HL-60 (cell line): Measurements from ENCODE around the gene PRL.

Experiments
- DNase-seq, 2 experiments: peaks; one replicate each; pipeline ENCODE4 v3.0.0-alpha.2; 2010 to 2020; ENCODE audit warnings: low read depth in 1 of 2, low spot score in 1 of 2
- H3K27ac ChIP-seq: fragments of 250-450 bp; sonication (Bioruptor Pico); replicated peaks from 2 replicates; pipeline ENCODE4 v1.5.1; 2020; ENCODE audit warnings: mild to moderate bottlenecking, moderate library complexity
- H3K27me3 ChIP-seq: fragments of 250-450 bp; sonication (Bioruptor Pico); 2 replicates; pipeline ENCODE4 v1.5.1; 2021; ENCODE audit warnings: mild to moderate bottlenecking, moderate library complexity; ENCODE audit not compliant: insufficient read depth, poor library complexity, severe bottlenecking
- H3K4me3 ChIP-seq: replicated peaks from 2 replicates; pipeline ENCODE4 v1.5.1; 2011; ENCODE audit warnings: mild to moderate bottlenecking, control low read depth, low read length; ENCODE audit not compliant: insufficient read depth
- CTCF ChIP-seq: IDR thresholded peaks from one replicate; pipeline ENCODE4 v1.5.1; 2011; ENCODE audit warnings: low read length, control low read depth, inconsistent platforms; ENCODE audit not compliant: insufficient read depth
- GABPA ChIP-seq: IDR thresholded peaks from 2 replicates; pipeline ENCODE4 v1.6.1; 2012; ENCODE audit warnings: low read depth
- POLR2AphosphoS5 ChIP-seq: IDR thresholded peaks from 2 replicates; pipeline ENCODE4 v1.6.1; 2012; ENCODE audit warnings: low read depth
- REST ChIP-seq: IDR thresholded peaks from 2 replicates; pipeline ENCODE4 v1.6.1; 2012; ENCODE audit warnings: low read depth; ENCODE audit not compliant: insufficient replicate concordance
- SPI1 ChIP-seq: IDR thresholded peaks from 2 replicates; pipeline ENCODE4 v1.6.1; 2012; ENCODE audit warnings: low read depth, mild to moderate bottlenecking, borderline replicate concordance

The PRL gene

GRCh38 chr6:22279427-22279826, 17.4 kb downstream of the PRL start:
- no peak overlapping the region for H3K4me3 ChIP-seq

GRCh38 chr6:22271081-22271480, 25.8 kb downstream of the PRL start:
- Histone ChIP-seq H3K27ac (no peak overlapping the region), H3K27me3 (no peaks in the 10 kb centered on the region), H3K4me3 (no peak overlapping the region)
- no peak for DNase-seq
- no peak for TF ChIP-seq POLR2AphosphoS5
- TF ChIP-seq CTCF, result no peak
- TF ChIP-seq SPI1, result no peak
- TF ChIP-seq GABPA, result no peak
- TF ChIP-seq REST, result no peak

More at GRCh38 chr6:22279427-22279826, 17.4 kb downstream of the PRL start:
- H3K27ac ChIP-seq, result no peak overlapping the region
- DNase-seq, result no peak
- H3K27me3 ChIP-seq, result no peaks in the 10 kb centered on the region
- no peak for TF ChIP-seq POLR2AphosphoS5
- no peak for TF ChIP-seq REST
- no peak for TF ChIP-seq GABPA
- no peak for TF ChIP-seq SPI1
- TF ChIP-seq CTCF, result no peak

- Histone ChIP-seq H3K27me3 (no peaks in the 10 kb centered on the region), H3K27ac (no peak overlapping the region), H3K4me3 (no peak overlapping the region)
- TF ChIP-seq REST (no peak), GABPA (no peak)
- DNase-seq, result no peak
These were observed 33.1 kb downstream of the PRL start for GRCh38 chr6:22263748-22264147.

- Histone ChIP-seq H3K27ac (no peak overlapping the region), H3K27me3 (no peaks in the 10 kb centered on the region), H3K4me3 (no peak overlapping the region)
- no peak for DNase-seq
- no peak for TF ChIP-seq GABPA
- TF ChIP-seq POLR2AphosphoS5, result no peak
- no peak for TF ChIP-seq CTCF
- TF ChIP-seq SPI1, result no peak
- no peak for TF ChIP-seq REST
These were observed 42.0 kb downstream of the PRL start for GRCh38 chr6:22254886-22255285.
